ENCODE measurements around the gene WFDC8. TPM values are rescaled to one million over a fixed set of nuclear protein-coding genes. Genes with fewer than 3 reads are reported as not detected.

The WFDC8 gene
- total RNA-seq, 2 experiments from 2014 or later = not detected

DNA sequence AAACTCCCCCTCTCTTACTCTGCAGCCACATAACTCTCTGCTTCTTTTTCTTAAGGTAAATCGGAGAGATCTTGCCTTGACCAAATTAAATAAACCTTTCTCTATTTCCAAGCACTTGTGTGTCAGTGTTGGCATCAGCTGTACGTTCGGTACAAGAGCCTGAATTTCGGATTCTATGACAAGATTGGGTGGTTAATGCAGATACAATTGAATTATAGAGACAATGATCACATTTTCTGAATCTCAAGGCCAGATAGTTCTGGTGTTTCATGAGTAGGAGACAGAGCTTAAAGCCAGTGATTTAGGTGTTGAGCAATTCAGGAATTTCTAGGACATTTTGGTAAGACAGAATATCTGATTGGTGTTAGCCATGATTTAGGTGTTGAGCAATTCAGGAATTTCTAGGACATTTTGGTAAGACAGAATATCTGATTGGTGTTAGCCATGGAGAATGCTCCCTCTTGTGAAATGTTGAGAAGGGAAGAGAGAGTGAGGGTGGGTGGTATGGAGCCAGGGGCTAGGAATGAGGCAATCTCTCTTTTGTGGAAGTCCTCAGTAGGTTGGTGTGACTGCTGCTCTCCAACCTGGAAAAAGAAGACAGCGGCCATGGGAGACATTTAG is 68.7 kb downstream of the WFDC8 start:
- no peak overlapping the region for H3K4me3 ChIP-seq (ENCODE audit: low read depth, low read length, poor library complexity, severe bottlenecking)
- no peaks in the 10 kb centered on the region for H4K20me1 ChIP-seq (ENCODE audit: insufficient read depth, low read length)
- no peak for DNase-seq (ENCODE audit: low spot score)
- no peaks in the 10 kb centered on the region for H3K79me2 ChIP-seq (ENCODE audit: insufficient read depth, low read depth, low read length)
- H3K4me2 ChIP-seq (ENCODE audit: low read length) = no peak overlapping the region
- TF ChIP-seq EZH2phosphoT487 (IDR thresholded peaks at IDR 0.05; ENCODE audit: borderline replicate concordance, low read depth, low read length) = no peak
- TF ChIP-seq, protein P1, sequence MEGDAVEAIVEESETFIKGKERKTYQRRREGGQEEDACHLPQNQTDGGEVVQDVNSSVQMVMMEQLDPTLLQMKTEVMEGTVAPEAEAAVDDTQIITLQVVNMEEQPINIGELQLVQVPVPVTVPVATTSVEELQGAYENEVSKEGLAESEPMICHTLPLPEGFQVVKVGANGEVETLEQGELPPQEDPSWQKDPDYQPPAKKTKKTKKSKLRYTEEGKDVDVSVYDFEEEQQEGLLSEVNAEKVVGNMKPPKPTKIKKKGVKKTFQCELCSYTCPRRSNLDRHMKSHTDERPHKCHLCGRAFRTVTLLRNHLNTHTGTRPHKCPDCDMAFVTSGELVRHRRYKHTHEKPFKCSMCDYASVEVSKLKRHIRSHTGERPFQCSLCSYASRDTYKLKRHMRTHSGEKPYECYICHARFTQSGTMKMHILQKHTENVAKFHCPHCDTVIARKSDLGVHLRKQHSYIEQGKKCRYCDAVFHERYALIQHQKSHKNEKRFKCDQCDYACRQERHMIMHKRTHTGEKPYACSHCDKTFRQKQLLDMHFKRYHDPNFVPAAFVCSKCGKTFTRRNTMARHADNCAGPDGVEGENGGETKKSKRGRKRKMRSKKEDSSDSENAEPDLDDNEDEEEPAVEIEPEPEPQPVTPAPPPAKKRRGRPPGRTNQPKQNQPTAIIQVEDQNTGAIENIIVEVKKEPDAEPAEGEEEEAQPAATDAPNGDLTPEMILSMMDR (conservative IDR thresholded peaks at IDR 0.05; ENCODE audit: low read length) = no peak
- ChIA-PET CTCF (ENCODE audit: unreplicated experiment) (no interaction called here), POLR2A (no interaction called here)
- no peak overlapping the region for H2AFZ ChIP-seq (ENCODE audit: low read length)
- no peak overlapping the region for H3K27ac ChIP-seq (ENCODE audit: low read depth, low read length, poor library complexity, severe bottlenecking)
- H3K9me2 ChIP-seq (ENCODE audit: insufficient read depth, low read length) = no peaks in the 10 kb centered on the region
- H3K9me3 ChIP-seq (ENCODE audit: low read length) = no peaks in the 10 kb centered on the region
- H3K36me3 ChIP-seq (ENCODE audit: insufficient read depth, low read length) = no peaks in the 10 kb centered on the region
- intact Hi-C loops (cut with micrococcal nuclease; ENCODE audit: unreplicated experiment) = no loop called here
- no TSS peak for BruUV-seq (replicated peaks)
- no peaks in the 10 kb centered on the region for H3K4me1 ChIP-seq (ENCODE audit: insufficient read depth, low read length, poor library complexity, severe bottlenecking)

DNA sequence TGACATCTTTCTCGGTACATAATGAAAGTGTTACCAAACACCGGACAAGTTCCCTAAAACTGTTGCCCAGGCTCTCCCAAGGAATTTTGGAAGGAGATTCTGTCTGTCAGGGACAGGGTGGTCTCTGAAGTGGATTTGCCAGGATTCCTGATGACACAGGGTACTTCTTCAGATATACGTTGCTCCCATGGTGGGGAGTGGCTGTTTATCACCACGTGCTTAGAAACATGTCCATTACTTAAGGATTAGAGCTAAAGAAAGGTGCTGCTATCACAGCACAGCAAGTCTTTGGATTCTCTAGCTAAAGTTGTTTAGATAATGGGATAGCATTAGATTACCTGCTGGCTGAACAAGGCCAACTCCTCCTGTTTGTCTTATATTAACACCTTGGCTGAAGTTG is 70.0 kb downstream of the WFDC8 start:
- BruUV-seq (replicated peaks) = no TSS peak
- H2AFZ ChIP-seq (ENCODE audit: low read length) = no peak overlapping the region
- no peak overlapping the region for H3K27ac ChIP-seq (ENCODE audit: low read depth, low read length, poor library complexity, severe bottlenecking)
- ChIA-PET POLR2A (no interaction called here), CTCF (ENCODE audit: unreplicated experiment) (no interaction called here)
- DNase-seq (ENCODE audit: low spot score) = no peak
- no peak overlapping the region for H3K4me2 ChIP-seq (ENCODE audit: low read length)
- H4K20me1 ChIP-seq (ENCODE audit: insufficient read depth, low read length) = no peaks in the 10 kb centered on the region
- H3K4me3 ChIP-seq (ENCODE audit: low read depth, low read length, poor library complexity, severe bottlenecking) = no peak overlapping the region
- no peaks in the 10 kb centered on the region for H3K9me2 ChIP-seq (ENCODE audit: insufficient read depth, low read length)
- H3K4me1 ChIP-seq (ENCODE audit: insufficient read depth, low read length, poor library complexity, severe bottlenecking) = no peaks in the 10 kb centered on the region
- intact Hi-C loops (cut with micrococcal nuclease; ENCODE audit: unreplicated experiment) = no loop called here
- no peak for TF ChIP-seq EZH2phosphoT487 (IDR thresholded peaks at IDR 0.05; ENCODE audit: borderline replicate concordance, low read depth, low read length)
- TF ChIP-seq, protein P1 (conservative IDR thresholded peaks at IDR 0.05; ENCODE audit: low read length) = no peak
- H3K36me3 ChIP-seq (ENCODE audit: insufficient read depth, low read length) = no peaks in the 10 kb centered on the region
- no peaks in the 10 kb centered on the region for H3K9me3 ChIP-seq (ENCODE audit: low read length)
- no peaks in the 10 kb centered on the region for H3K79me2 ChIP-seq (ENCODE audit: insufficient read depth, low read depth, low read length)

DNA sequence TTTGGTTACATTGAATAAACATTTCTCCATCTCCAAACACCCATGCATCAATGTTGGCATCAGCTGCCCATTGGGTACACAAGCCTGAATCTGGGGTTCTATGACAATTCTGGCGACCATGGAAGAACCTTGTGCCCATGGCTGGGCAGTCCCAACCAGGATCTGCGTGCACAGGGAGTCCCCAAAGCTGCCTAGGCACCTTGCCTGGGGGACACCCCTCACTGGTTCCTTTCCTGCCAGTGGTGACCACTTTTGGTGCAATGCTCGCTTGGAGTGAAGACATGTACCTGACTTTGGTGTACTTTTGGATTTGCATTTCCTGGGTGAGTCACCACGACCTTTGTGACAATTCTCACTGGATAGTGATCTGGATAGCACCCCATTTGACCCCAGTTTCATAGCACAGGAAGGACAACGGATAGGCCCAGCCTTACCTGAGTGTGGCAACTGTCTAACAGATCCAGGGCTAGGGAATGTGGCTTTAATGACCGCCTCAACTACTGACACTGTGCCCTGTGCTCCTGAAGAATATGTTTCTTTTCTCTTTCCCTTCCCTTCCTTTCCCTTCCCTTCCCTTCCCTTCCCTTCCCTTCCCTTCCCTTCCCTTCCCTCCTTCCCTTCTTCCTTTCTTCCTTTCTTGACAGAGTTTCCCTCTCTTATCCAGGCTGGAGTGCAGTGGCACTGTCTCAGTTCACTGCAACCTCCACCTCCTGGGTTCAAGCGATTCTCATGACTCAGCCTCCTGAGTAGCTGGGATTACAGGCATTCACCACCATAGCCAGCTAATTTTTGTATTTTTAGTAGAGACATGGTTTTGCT is 70.8 kb downstream of the WFDC8 start:
- Histone ChIP-seq H3K9me3 (ENCODE audit: low read length) (no peaks in the 10 kb centered on the region), H4K20me1 (ENCODE audit: insufficient read depth, low read length) (no peaks in the 10 kb centered on the region), H3K4me3 (ENCODE audit: low read depth, low read length, poor library complexity, severe bottlenecking) (no peak overlapping the region), H3K4me1 (ENCODE audit: insufficient read depth, low read length, poor library complexity, severe bottlenecking) (no peaks in the 10 kb centered on the region), H3K9me2 (ENCODE audit: insufficient read depth, low read length) (no peaks in the 10 kb centered on the region), H3K79me2 (ENCODE audit: insufficient read depth, low read depth, low read length) (no peaks in the 10 kb centered on the region), H3K36me3 (ENCODE audit: insufficient read depth, low read length) (no peaks in the 10 kb centered on the region), H3K4me2 (ENCODE audit: low read length) (no peak overlapping the region), H3K27ac (ENCODE audit: low read depth, low read length, poor library complexity, severe bottlenecking) (no peak overlapping the region), H2AFZ (ENCODE audit: low read length) (no peak overlapping the region)
- no TSS peak for BruUV-seq (replicated peaks)
- DNase-seq (ENCODE audit: low spot score) = no peak
- POLR2A ChIA-PET = interaction anchor here (0.7 kb wide), 1 partner anchor 149 kb away, joined by 3 read pairs; no protein-coding TSS in a partner anchor
- TF ChIP-seq EZH2phosphoT487 (IDR thresholded peaks at IDR 0.05; ENCODE audit: borderline replicate concordance, low read depth, low read length) = no peak
- TF ChIP-seq, protein P1 (conservative IDR thresholded peaks at IDR 0.05; ENCODE audit: low read length) = no peak
- intact Hi-C loops (cut with micrococcal nuclease; ENCODE audit: unreplicated experiment) = no loop called here
- CTCF ChIA-PET (ENCODE audit: unreplicated experiment) = no interaction called here
